HG03521 (cell line): ENCODE measurements around the gene ZNF205.
"Not testable (repeated sequence)": the region's sequence is repeated elsewhere in the genome, so short reads cannot be mapped to it uniquely, and the experiment has no call there.

Experiments used
- ATAC-seq: cut with Tn5 transposase; IDR thresholded peaks from one replicate; pipeline ENCODE4 v1.9.1; 2021; ENCODE audit warnings: mild to moderate bottlenecking, moderate library complexity; ENCODE audit not compliant: unreplicated experiment

ZNF205 gene

GRCh38 chr16:3129137-3130131 is 17.0 kb downstream of the ZNF205 start:
- no peak for ATAC-seq

DNA sequence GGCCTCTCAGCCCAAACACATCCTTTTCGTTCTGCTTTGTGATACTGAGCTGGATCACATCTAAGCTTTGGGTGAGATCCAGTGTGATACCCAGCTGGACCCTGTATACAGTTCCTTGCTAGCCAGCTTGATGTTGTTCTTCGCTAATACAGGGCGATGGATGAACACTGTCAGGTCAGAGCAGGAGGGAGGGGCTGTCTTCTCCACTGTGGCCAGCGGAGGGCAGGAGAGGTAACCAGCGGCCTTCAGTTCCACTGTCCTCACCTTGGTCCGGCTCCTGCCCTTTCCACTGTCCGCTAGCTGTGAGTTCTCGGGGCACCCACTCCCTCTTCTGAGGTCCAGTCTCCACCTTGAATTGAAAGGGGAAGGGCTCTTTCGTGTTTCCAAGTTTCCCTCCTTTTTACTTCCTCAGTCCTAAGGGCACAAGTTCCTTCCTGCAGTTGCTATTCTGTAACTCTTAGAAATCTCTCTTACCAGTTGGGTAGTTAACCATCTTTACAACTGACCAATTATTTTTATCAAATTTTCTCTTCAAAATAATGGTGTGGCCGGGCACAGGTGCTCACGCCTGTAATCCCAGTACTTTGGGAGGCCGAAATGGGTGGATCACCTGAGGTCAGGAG is 19.5 kb downstream of the ZNF205 start:
- no peak for ATAC-seq

DNA sequence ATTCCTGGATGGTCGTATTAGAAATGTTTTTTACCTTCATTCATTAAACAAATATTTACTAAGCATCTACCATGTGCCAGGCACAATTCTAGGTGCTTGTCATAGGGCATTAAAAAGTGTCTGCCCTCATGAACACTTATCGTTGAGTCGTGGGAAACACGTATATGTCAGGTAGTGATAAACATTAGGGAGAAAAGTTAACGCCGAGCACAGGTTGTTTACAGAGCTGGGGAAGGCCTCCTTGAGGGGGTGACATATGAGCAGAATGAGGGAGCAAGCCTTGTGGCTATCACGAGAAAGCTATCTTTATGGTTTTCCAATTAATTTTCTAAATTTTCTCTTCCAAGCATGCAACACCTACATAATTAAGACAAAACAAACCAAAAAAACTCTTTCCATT is 21.5 kb downstream of the ZNF205 start:
- no peak for ATAC-seq

DNA sequence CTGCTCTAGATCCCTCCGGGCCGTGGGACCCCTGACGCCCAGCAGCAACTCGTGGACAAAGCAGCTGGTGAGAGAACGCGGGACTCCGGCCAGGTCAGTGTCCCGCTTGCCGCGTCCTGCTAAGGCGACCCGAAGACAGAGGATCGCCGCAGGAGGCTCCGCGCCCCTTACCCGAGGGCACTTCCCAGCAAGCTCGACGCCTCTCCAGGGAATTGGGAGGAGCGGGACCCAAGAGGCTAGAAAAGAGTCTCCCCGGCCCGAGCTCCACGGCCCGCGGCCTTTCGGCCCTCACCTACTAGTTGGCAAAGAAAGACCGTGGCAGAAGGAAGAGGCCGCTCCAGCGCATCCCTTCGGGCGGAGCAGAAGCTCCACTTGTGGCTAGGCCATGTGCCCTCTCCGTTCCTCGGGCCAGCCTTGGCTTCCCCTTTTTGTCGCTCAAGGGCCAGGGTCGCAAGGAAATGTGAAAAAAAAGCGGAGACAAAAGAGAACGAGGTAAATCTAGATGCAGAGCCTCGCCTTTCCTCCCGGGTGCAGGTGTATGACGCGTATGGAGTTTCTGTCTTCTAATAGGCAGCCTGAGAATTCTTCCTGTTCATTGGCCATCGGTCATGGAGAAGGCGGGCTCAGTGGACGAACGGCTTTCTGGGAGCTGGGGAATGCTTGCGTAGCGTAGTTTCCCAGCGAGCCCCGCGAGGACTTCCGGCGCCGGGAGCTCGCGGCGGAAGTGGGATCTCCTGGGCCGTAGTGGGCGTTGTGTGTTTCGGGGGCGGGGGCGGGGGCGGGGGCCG is 22.1 kb downstream of the ZNF205 start, which contains the start of gene ZNF213:
Gene ZNF213, plus strand, starts transcription at position 692 of the 788 bp plus-strand sequence. CDS start 2,252 bp downstream, outside the sequence.
- ATAC-seq: peak; percentile 90

- no peak for ATAC-seq
These were observed 22.8 kb downstream of the ZNF205 start for GRCh38 chr16:3135126-3135715.

- no peak for ATAC-seq
These were observed 24.9 kb downstream of the ZNF205 start for GRCh38 chr16:3137267-3137666.

GRCh38 chr16:3138342-3138741 is 26.0 kb downstream of the ZNF205 start:
- no peak for ATAC-seq

DNA sequence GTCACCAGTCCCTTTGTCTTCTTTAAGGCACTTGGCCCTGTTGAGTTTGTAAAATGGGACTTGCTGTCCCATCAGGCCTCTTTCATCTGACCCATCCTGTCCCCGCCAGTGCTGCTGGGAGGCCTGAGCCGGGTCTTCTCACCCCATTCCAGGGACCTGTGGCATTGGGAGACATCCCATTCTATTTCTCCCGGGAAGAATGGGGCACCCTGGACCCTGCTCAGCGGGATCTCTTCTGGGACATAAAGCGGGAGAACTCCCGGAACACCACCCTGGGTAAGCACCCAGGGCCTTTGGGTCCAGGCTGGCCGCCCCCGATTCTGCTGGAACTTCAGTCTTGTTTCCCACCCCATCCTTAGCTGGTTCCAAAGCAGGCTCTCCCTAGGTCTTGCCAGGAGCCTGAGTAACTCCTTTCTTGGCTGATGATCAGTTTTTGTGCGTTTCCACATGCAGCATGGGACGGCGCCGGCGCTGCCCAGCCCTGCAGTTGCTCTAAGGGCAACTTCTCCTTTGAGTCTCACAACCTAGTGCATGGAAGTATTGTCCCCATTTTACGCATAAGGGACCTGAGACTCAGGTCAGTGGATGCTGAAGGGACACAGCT is 26.5 kb downstream of the ZNF205 start:
- ATAC-seq: no peak

DNA sequence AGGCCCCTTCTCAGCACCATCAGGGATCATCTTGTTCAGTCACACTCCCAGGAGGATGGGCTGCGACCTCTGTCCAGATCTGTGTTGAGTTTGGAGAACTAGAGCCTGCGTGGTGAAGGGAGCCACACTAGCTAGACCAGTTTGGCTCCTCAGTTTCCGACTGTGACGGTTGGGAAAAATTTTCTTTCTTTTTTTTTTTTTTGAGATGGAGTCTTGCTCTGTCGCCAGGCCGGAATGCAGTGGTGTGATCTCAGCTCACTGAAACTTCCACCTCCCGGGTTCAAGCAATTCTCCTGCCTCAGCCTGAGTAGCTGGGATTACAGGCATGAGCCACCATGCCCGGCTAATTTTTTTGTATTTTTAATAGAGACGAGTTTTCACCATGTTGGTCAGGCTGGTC is 27.2 kb downstream of the ZNF205 start:
- ATAC-seq: not testable (repeated sequence)

DNA sequence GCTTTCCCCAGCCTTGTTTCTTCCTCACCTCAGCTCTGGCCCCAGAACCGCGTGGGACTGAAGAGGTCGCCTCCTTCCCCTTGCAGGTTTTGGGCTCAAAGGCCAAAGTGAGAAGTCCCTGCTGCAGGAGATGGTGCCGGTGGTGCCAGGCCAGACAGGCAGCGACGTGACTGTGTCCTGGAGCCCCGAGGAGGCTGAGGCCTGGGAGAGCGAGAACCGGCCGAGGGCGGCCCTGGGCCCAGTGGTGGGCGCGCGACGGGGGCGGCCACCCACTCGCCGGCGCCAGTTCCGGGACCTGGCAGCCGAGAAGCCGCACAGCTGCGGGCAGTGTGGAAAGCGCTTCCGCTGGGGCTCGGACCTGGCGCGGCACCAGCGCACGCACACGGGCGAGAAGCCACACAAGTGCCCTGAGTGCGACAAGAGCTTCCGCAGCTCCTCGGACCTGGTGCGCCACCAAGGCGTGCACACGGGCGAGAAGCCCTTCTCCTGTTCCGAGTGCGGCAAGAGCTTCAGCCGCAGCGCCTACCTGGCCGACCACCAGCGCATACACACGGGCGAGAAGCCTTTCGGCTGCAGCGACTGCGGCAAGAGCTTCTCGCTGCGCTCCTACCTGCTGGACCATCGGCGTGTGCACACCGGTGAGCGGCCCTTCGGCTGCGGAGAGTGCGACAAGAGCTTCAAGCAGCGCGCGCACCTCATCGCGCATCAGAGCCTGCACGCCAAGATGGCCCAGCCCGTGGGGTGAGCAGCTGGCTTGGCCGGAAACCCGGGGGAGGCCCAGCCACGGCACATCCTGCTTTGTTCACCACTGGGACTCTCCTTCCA is 28.4 kb downstream of the ZNF205 start:
- no peak for ATAC-seq

- no peak for ATAC-seq
These were observed 29.5 kb downstream of the ZNF205 start for GRCh38 chr16:3141781-3142311.

DNA sequence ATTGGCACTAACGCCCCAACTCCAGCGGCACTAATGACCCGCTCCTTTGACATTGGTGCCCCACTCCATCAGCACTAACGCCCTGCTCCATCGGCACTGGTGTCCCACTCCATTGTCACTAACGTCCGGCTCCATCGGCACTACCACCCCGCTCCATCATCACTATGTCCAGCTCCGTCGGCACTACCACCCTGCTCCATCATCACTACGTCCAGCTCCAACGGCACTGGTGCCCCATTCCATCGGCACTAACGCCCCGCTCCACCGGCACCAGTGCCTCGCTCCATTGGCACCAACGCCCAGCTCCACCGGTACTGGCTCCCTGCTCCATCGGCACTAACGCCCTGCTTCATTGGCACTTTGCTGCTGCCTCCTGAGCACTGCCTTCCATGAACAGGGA is 29.9 kb downstream of the ZNF205 start:
- ATAC-seq: no peak

DNA sequence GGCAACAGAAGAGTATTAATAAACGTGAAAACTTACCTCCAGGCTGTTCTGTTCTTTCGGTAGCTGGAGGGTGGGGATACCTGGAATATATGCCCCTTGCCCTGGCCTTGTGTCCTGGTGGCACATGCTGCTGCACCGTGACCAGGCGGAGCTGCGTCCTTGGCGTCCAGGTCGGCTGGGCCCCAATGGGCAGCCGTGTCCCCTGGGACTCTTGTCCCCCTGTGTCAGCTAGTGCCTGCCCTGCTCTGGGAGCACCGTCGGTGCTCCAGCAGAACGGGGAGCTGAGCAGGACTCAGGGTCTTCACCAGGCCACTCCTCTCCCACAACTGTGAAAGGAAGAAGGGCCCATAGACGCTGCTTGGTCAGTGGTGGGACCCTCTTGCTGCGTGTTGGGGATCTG is 30.4 kb downstream of the ZNF205 start:
- no peak for ATAC-seq

DNA sequence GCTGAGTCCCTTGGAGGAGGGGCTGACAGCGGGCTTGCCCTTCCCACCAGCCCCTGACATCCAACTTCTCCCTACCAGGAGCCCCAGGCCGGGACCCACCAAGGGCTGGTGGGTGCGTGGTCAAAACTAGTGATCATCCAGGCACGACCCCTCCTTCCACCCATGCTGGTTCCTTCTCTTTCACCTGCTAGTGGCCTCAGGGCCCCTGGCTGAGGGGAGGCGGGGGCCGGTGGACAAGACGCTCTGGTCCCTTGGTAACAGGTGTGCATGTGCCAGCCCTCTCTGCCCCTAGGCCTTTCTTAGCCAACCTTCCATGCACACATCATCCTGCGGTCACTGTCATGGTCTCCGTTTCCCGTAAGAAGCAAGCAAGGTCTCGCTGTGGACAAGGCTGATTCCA is 30.8 kb downstream of the ZNF205 start:
- ATAC-seq: no peak

DNA sequence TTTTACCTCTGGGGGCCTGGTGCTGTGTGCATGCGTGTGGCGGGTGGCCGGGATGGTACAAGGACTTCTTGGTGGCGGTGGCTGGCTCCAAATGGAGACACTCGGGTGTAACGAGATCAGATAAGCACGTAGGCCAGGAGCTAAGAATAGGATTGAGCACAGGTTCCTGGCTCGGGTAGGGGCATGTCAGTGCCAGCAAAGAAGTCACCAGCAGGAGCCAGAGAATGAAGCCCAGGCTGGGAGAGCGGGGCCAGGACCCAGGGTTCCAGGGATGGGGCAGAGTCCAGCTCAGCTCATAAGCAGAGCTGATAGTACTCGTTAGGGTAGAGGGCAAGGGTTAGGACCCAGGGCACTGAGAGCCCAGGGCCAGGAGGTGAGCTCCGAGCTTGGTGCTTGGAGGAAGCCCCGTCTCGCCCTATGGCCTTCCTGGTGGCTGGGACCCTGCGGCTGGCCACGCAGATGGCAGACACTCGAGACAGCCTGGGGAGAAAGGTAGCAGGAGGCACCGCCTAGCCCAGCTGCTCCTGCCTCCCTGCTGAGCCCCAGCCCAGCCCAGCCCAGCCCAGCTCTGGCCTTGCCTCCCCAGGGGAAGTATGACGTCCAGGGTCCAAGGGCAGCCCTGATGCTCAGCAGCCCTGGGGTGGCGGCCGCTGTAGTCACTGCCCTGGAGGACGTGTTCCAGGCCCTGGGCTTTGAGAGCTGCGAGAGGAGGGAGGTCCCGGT is 31.4 kb downstream of the ZNF205 start:
- no peak for ATAC-seq

GRCh38 chr16:3144321-3144983 is 32.1 kb downstream of the ZNF205 start:
- no peak for ATAC-seq

- no peak for ATAC-seq
These were observed 32.8 kb downstream of the ZNF205 start for GRCh38 chr16:3145151-3145550.

GRCh38 chr16:3145660-3146059 is 33.3 kb downstream of the ZNF205 start:
- no peak for ATAC-seq
